Measurements from ENCODE around the gene CADM1. TPM values are rescaled to one million over a fixed set of nuclear protein-coding genes. Genes with fewer than 3 reads are reported as not detected.

Gene CADM1
- total and polyA plus RNA-seq, 9 donors = 6.6 to 61.2 (median 17.2) TPM

DNA sequence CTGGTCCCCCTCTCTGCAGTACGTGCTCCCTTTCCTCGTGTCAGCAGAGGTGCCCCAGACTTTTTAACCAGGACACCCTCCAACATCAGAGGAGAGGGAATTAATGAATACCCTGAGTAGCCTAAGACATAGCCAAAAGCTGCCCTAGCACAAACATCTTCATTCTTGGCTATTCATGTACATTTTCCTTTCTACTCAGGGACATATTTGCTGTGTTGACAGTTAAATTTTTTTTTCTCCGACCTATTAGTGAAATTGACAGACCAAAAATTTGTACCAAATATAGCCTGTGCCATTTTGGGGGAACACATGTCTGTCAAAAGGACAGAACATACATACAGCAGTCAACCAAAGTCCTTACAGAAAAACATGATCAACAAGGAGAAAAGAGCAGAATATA lies 33.3 kb downstream of the CADM1 start:
- intact Hi-C loops (cut with DNase I) = no loop called here
- Histone ChIP-seq H3K27ac (no peak overlapping the region), H3K9me3 (no peaks in the 10 kb centered on the region), H3K4me3 (no peak overlapping the region), H3K27me3 (no peaks in the 10 kb centered on the region), H3K4me1 (ENCODE audit: insufficient read depth) (no peaks in the 10 kb centered on the region), H3K36me3 (no peaks in the 10 kb centered on the region)
- 89 to 95% (median 93%) methylated on average over 3 of the region's 3 CpGs for WGBS, 3 donors
- TF ChIP-seq POLR2A (IDR thresholded peaks at IDR 0.05) (no peak), EP300 (IDR thresholded peaks at IDR 0.05) (no peak)
- TF ChIP-seq, protein P1, sequence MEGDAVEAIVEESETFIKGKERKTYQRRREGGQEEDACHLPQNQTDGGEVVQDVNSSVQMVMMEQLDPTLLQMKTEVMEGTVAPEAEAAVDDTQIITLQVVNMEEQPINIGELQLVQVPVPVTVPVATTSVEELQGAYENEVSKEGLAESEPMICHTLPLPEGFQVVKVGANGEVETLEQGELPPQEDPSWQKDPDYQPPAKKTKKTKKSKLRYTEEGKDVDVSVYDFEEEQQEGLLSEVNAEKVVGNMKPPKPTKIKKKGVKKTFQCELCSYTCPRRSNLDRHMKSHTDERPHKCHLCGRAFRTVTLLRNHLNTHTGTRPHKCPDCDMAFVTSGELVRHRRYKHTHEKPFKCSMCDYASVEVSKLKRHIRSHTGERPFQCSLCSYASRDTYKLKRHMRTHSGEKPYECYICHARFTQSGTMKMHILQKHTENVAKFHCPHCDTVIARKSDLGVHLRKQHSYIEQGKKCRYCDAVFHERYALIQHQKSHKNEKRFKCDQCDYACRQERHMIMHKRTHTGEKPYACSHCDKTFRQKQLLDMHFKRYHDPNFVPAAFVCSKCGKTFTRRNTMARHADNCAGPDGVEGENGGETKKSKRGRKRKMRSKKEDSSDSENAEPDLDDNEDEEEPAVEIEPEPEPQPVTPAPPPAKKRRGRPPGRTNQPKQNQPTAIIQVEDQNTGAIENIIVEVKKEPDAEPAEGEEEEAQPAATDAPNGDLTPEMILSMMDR (IDR thresholded peaks at IDR 0.05) = no peak
- no peak for DNase-seq

DNA sequence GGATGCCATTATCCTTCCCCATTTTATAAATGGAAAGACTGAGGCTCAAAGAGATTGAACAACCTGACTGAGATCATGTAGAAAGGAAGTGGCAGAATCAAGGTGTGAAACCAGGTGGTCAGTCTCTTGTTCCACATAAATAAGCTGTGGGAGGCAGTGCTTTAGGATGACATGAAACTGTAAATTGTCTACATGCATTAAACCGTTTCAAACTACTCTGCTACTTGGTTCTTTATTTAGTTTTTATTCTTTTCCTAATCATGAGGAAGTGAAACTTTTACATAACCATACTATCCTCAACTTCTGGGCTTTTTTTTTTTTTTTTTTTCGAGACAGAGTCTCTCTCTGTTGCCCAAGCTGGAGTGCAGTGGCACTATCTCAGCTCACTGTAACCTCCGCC lies 34.9 kb downstream of the CADM1 start:
- WGBS, 3 donors = 74 to 77% (median 76%) methylated on average over 3 of the region's 3 CpGs
- no peaks in the 10 kb centered on the region for H3K27me3 ChIP-seq
- DNase-seq = no peak

DNA sequence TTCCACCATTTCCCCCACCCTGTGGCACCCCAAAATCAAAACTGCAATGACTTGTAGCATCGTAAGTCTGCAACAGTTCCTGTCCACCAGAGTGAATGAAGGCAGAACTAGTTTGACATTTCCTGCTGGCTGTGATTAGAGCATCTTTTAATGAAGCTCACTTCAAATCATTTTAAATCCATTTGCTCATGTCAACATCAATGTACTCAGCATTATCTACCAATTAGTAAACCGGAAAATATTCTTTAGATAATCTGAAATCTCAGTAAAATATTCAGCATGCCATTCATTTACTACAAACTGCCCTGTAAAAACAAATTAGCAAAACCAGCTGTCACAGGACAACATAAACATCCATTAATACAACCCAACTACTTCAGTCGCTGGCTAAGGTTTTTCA lies 38.1 kb downstream of the CADM1 start:
- intact Hi-C loops (cut with DNase I) = no loop called here
- no peaks in the 10 kb centered on the region for H3K36me3 ChIP-seq
- no peak overlapping the region for H3K27ac ChIP-seq
- WGBS, 3 donors = 68 to 81% (median 72%) methylated on average over 3 of the region's 3 CpGs
- TF ChIP-seq POLR2A (IDR thresholded peaks at IDR 0.05) (no peak), EP300 (IDR thresholded peaks at IDR 0.05) (no peak)
- TF ChIP-seq, protein P1 (IDR thresholded peaks at IDR 0.05) = no peak
- H3K4me3 ChIP-seq = no peak overlapping the region
- H3K4me1 ChIP-seq (ENCODE audit: insufficient read depth) = no peaks in the 10 kb centered on the region
- no peaks in the 10 kb centered on the region for H3K9me3 ChIP-seq
- no peak for DNase-seq
- H3K27me3 ChIP-seq = no peaks in the 10 kb centered on the region

More for the DNA sequence above, 34.9 kb downstream of the CADM1 start:
- intact Hi-C loops (cut with DNase I) = no loop called here
- H3K4me3 ChIP-seq = no peak overlapping the region
- H3K9me3 ChIP-seq = no peaks in the 10 kb centered on the region
- TF ChIP-seq POLR2A (IDR thresholded peaks at IDR 0.05) (no peak), EP300 (IDR thresholded peaks at IDR 0.05) (no peak)
- TF ChIP-seq, protein P1 (IDR thresholded peaks at IDR 0.05) = no peak
- H3K4me1 ChIP-seq (ENCODE audit: insufficient read depth) = no peaks in the 10 kb centered on the region
- no peak overlapping the region for H3K27ac ChIP-seq
- H3K36me3 ChIP-seq = no peaks in the 10 kb centered on the region

DNA sequence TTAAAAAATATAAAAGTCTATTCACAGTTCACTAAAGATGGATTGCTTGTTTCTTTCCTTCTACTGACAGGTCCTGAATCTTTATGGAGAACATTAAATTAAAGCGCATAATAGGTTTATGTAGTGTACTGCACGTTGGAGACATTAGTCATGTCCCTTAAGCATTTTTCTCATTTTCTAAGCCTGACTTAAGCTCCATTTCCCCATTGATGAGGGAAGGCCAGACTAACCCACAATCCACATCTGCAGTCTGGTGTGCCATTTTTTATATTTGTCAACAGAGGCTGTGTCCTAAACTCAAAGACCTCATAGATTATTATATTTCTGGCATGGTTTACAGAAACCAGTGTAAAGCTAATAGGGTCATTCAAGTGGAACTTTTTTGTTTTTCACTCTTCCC lies 39.9 kb downstream of the CADM1 start:
- H3K4me3 ChIP-seq = no peak overlapping the region
- intact Hi-C loops (cut with DNase I) = no loop called here
- no peaks in the 10 kb centered on the region for H3K4me1 ChIP-seq (ENCODE audit: insufficient read depth)
- no peaks in the 10 kb centered on the region for H3K36me3 ChIP-seq
- TF ChIP-seq EP300 (IDR thresholded peaks at IDR 0.05) = no peak
- TF ChIP-seq POLR2A (IDR thresholded peaks at IDR 0.05) = no peak
- TF ChIP-seq, protein P1 (IDR thresholded peaks at IDR 0.05) = no peak
- 83 to 87% (median 85%) methylated on average over 2 of the region's 2 CpGs for WGBS, 3 donors
- H3K27ac ChIP-seq = no peak overlapping the region
- no peaks in the 10 kb centered on the region for H3K27me3 ChIP-seq
- DNase-seq = no peak
- no peaks in the 10 kb centered on the region for H3K9me3 ChIP-seq
